ENCODE results near the gene SEMA6D.

The SEMA6D gene

GRCh38 chr15:47717036-47717612, at the start of gene SEMA6D:
SEMA6D (plus strand) TSS chr15:47717505; CDS start chr15:47759799, 42,294 bp downstream.
- no peak for DNase-seq (ENCODE audit: low read depth)

DNA sequence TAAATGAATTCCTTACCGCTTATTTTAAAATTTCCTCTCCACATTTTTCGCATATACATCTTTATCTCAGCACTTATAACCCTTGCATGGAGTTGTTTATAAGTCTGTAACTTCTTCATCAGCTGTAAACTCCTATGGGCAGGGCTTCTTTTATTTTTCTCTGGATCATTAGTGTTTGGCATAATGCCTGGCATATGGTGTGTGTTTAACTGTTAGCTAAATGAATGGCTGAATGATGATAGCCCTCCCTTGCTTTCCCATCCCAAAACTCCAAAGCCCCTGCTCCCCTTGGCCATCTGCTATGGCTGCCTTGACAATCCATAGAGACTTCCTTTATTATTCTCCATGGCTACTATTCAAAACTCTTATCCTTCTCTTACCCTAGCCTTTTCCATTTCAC, 48.1 kb upstream of the SEMA6D start:
- DNase-seq (ENCODE audit: low read depth) = no peak

DNA sequence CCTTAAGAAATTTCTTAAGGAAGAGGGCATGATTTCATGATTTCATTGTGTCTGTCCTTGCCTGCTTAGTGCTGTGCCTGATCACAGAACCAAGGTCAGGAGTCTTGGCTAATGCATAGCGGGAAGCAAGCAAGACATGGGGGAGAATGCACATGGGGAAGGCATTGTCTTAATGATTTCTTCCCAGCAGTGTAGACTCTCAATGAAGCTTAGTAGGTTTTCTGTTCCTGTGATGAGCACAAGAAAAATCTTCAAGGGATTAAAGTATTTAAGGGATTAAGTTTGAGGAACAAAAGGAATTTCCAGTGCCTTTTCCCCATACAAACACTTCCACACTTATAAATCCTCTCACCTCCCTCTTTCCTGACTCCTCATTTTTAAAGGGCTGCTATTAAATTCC, 46.9 kb upstream of the SEMA6D start:
- DNase-seq (ENCODE audit: low read depth) = no peak

GRCh38 chr15:47673232-47673761, 44.0 kb upstream of the SEMA6D start:
- DNase-seq (ENCODE audit: low read depth) = no peak

- DNase-seq (ENCODE audit: low read depth) = no peak
Observed at GRCh38 chr15:47674586-47675232, 42.6 kb upstream of the SEMA6D start.

GRCh38 chr15:47675735-47676134, 41.6 kb upstream of the SEMA6D start:
- no peak for DNase-seq (ENCODE audit: low read depth)

GRCh38 chr15:47678040-47678439, 39.3 kb upstream of the SEMA6D start:
- no peak for DNase-seq (ENCODE audit: low read depth)

DNA sequence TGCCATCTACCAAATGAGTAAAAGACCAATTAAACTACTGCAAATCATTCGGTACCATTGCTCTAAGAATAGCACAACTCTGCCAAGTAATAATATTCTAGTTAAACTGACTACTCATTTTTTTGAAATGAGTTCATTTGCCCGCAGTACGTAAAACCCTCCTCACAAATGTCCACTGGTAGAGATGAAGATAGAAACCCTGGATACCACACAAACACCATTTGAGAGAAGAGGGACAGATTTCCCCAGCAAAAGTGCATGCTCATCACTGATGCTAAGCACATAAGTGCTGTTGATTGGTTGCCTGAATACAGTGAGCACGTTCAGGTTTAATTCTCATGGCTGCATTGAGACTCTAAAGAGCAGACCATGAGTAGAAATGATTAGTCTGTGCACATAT, 34.6 kb upstream of the SEMA6D start:
- DNase-seq (ENCODE audit: low read depth) = no peak

- no peak for DNase-seq (ENCODE audit: low read depth)
Observed at GRCh38 chr15:47685141-47685870, 32.0 kb upstream of the SEMA6D start.

- no peak for DNase-seq (ENCODE audit: low read depth)
Observed at GRCh38 chr15:47688573-47689086, 28.7 kb upstream of the SEMA6D start.

GRCh38 chr15:47689660-47690059, 27.6 kb upstream of the SEMA6D start:
- DNase-seq (ENCODE audit: low read depth) = no peak

DNA sequence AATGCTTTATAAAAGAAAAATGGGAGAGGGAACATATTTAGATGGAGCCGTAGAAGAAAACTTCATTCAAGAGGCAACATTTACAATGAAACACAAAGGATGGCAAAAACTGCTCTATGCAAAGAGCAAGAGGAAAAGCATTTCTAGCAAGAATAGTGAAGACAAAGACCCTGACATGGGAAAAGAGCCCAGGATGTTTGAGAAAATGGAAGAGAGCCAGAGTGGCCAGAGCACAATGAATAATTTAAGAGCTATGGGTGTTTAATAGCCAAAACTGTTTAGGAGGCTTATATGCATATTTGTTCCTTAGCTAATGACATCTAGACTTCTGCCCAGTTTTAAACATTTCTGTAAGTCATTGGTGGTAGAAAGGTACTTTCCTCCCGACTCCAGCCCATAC, 25.4 kb upstream of the SEMA6D start:
- no peak for DNase-seq (ENCODE audit: low read depth)

DNA sequence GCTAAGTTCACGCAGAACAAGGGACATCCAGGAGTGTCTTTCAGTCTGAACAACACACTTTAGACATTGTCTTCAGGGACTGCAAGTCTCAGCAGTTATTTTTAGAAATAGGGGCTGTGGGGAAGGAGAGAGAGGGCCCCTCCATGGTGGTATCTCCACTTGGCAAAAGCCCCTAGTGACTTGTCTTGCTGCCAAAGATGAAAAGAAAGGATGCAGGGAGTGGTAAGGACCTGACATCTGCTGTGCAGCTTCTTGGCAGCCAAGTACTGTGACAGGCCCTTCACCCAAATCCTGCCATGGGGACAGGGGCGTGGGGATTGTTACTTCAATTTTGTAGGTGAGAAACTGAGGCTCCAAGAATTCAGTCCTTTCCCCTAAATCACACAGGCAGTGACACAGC, 21.0 kb upstream of the SEMA6D start:
- DNase-seq (ENCODE audit: low read depth) = no peak

DNA sequence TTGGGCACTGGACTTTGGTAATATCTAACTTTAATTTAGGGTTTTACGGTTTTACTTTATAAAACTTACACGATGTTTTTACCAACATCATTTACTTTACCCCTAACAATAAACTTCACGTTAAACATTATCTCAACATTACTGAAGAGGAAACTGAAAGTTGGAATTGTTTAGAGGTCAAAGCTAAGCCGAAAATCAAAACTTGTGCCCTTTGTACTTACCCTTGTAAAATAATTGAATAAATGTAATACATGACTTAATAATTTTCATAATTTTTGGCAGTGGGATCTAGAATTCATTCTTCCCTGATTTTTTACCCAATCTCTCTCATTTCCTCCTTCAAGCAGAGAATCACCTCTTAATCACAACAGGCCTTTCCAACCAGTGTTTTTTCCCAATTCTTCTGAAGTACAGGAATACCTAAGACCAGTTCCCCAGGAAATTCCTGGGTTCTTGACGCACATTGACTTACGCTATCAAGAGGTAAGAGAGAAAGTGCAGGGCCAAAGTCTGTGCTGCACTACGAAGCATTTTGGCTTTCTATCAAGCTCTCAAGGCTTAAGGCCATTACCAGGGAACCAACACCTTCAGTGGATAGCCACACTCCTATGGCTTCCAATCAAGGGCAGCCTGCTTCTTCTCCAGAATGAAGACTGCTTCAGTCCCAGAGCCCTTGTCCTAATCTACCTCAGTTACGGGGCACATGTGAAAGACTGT, 11.9 kb upstream of the SEMA6D start:
- no peak for DNase-seq (ENCODE audit: low read depth)

- DNase-seq (ENCODE audit: low read depth) = no peak
Observed at GRCh38 chr15:47707391-47707790, 9.9 kb upstream of the SEMA6D start.

GRCh38 chr15:47708161-47708980, 8.9 kb upstream of the SEMA6D start:
- no peak for DNase-seq (ENCODE audit: low read depth)

DNA sequence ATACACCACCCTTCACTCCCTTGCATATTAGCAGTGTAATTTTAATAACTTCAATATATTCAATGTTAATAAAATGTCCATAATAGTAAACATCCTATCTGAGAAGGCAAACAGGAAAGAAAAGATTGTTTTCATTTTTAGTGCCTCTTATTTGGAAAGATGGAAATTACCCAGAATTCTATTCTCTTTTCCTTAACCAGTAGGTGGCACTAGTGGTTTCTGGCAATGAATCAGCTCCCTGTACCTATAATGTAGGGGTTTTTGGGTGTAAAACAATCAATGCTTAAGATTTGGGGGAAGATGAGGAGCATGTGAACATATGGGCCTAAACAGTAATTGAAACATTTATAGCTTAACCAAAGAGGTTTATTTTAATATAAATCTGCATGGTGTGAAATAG, 5.7 kb upstream of the SEMA6D start:
- no peak for DNase-seq (ENCODE audit: low read depth)

GRCh38 chr15:47715402-47715801, 1.9 kb upstream of the SEMA6D start:
- no peak for DNase-seq (ENCODE audit: low read depth)

- DNase-seq (ENCODE audit: low read depth) = no peak
Observed at GRCh38 chr15:47715856-47716445, 1.4 kb upstream of the SEMA6D start.

- DNase-seq (ENCODE audit: low read depth) = no peak
Observed at GRCh38 chr15:47716516-47716915, 789 bp upstream of the SEMA6D start.
